TTC549 (cell line): ENCODE data around the gene TMEM18.

Experiments used
- FAIRE-seq: peaks from 2 replicates; lab custom pipeline; 2012; peaks lifted over from hg19 to GRCh38; lab: Jason Lieb, UNC

Gene TMEM18

DNA sequence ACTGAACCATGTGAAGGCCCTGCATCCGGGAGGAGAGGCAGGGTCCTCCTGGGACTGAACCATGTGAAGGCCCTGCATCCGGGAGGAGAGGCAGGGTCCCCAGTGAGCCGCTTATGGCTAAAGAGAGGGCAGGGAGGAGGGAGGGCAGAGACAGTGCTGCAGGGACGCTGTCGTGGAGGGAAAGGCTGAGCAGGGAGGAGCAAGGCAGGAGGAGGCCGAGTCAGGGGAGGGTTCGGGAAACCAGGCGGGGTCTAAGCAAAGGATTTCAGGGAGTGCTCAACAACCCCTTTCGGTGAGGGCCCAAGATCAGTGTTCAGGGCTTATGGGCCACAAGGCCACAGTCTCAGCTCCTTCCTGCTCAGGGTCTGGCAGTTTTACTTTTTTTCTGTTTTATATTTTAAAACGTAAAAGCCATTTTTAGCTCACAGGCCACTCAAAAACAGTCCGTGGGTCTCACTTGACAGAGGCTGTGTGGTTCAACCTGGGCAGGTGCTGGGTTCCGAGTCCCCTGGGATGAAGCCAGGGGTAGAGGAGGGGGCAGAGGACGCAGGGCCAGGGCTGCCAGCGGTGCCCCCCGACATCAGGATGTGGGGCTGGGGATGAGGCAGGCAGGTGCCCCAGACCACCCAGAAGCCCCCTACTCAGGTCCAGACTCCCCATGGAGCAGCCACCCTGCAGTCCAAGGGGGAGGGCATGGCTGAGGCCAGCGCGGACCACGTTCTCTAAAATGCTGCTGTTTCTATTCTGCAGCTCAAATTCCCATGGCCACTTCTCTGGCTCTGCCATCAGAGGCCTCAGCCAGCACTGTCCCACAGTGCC, 5.2 kb downstream of the TMEM18 start:
- FAIRE-seq, result no peak

DNA sequence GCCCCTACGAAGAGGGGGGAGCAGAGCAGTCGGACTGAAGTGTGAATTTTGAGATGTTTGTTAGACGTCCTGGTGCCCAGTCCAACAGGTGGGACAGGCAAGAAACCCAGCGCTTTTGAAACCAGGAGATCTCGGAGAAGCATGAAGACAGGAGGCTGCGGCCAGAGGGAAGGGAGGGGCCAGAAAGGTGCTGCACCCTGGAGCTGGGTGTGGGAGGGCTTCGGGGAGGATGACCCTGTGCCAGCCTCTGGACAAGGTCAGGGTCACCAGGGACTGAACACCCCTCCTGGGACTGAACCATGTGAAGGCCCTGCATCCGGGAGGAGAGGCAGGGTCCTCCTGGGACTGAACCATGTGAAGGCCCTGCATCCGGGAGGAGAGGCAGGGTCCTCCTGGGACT, 6.1 kb downstream of the TMEM18 start:
- FAIRE-seq, result no peak

DNA sequence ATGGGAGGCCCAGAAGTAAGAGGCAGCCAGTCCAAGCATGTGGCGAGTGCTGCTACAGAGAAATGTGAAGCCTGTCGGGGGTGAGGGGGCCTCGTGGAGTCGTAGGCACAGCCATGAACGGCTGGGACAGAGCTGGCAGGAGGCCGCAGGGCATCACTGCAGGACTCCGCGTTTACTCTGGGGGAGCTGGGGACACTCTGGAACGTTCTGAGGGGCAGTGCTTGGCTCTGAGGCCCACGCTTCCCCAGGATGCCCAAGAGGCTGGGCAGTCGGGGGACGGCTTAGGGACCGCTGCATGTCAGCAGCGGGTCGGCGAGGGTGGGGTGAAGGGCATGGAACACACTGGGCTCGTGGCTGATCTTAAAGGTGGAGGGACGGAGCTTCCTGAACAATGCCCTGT, 6.6 kb downstream of the TMEM18 start:
- FAIRE-seq, result no peak

GRCh38 chr2:669323-669722, 7.9 kb downstream of the TMEM18 start:
- no peak for FAIRE-seq

GRCh38 chr2:668000-668398, 9.2 kb downstream of the TMEM18 start:
- FAIRE-seq, result no peak

- no peak for FAIRE-seq
Measured at GRCh38 chr2:667332-667999, 9.7 kb downstream of the TMEM18 start.

DNA sequence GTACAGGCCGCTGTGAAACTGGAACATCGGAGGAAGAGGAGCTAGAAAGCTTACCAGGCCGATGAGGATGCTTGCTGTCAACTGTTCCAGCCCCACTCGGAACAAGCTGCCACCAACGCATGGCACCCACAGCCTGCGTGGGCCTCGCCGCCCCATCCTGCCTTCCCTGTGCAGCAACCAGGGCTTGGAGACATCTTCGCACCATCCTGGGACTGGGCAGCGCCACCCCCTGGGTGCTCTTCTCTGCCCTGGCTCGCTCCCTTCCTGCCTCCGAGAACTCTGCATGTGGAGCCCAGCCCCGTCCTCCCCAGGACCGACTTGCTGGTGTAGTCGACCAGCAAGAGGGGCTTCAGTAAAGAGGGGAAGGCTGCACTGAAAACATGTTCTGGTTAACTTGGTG, 10.8 kb downstream of the TMEM18 start:
- FAIRE-seq, result no peak

GRCh38 chr2:665340-666073, 11.7 kb downstream of the TMEM18 start:
- FAIRE-seq, result no peak

GRCh38 chr2:664063-664462, 13.1 kb downstream of the TMEM18 start:
- no peak for FAIRE-seq

- no peak for FAIRE-seq
Measured at GRCh38 chr2:663221-663620, 14.0 kb downstream of the TMEM18 start.

DNA sequence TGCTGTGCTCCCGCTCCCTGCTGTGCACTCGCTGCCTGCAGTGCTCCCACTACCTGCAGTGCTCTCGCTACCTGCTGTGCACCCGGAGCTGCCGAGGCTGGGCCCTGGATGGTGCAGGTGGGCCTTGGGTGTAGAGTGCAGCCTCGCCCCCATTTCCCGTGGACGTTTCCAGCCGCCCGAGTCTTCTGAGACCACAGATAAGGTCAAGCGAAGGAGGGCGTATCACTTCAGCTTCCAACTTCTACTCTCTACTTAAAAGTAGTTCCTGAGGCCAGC, 15.9 kb downstream of the TMEM18 start:
- no peak for FAIRE-seq

DNA sequence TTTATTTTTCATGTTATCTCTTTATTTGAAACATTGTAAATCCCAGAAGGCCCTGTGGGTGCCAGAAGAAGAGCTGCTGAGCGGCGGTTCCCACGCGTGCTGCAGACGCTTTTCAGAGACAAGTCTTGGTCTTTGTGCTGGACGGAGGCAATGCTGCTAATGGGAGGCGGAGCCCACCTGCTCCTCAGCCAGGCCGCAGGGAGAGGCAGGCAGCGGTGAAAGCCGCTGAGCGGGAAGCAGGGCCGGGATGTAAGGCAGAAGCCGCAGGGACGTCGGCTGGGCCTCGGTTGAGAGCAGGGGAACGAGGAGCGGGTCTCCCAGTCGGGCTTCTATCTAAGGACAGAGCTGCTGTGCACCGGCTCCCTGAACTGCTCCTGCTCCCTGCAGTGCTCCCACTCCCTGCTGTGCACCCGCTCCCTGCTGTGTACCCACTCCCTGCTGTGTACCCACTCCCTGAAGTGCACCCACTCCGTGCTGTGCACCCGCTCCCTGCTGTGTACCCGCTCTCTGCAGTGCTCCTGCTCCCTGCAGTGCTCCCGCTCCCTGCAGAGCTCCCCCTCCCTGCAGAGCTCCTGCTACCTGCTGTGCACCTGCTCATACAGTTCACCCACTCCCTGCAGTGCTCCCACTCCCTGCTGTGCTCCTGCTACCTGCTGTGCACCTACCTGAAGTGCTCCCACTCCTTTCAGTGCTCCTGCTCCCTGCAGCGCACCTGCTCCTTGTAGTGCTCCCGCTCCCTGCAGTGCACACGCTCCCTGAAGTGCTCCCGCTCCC, 16.4 kb downstream of the TMEM18 start:
- no peak for FAIRE-seq

DNA sequence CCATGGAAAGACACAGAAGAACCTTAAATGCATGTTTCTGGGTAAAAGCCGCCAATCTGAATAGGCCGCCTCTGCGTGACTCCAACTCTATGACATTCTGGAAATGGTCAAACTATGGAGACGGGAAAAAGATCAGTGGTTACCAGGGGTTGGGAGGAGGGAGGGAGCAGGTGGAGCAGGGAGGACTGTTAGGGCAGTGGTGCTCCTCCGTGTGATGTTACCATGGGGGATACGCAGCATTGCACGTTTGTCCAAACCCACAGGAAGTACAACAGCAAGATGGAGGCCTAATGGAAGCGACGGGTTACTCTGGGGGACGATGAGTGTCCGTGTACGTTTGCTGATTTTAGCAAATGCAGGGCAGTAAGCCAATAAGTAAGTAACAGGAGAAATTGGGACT, 17.2 kb downstream of the TMEM18 start:
- FAIRE-seq, result no peak

DNA sequence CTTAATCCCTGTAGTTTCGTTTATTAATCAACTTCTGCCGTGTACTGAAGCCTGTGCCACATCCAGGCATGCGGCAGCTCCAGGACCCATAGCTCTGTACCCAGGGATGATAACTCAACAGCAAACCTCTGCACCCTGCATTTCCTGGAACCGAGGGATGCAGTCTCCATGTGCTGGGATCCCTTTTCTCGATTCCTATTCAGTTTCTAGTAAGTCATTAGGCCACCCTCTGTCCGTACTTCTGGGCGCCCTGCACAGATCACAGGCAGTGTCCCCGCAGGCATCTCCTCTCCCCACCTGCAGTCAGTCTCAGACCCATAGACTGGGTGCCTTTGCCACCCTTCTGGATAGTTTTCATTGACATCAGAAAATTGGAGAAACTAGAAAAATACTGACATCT, 18.8 kb downstream of the TMEM18 start:
- no peak for FAIRE-seq

GRCh38 chr2:657766-658165, 19.4 kb downstream of the TMEM18 start:
- no peak for FAIRE-seq

DNA sequence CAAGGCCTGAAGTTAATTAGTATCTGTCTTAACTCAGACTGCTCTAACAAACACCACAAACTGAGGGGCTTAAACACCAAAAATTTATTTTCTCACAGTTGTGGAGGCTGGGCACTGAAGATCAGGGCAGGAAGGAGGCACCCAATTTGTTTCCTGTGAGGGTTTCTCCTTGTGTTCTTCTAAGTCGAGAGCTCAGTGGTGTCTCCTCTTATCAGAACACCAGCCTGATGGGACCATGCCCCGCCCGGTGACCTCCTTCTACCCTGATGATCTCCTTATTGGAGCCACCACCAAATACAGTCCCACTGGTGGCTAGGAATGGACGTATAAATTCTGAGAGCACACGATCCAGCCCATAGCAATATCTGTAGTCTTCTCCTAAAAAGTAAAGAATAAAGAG, 20.5 kb downstream of the TMEM18 start:
- no peak for FAIRE-seq

DNA sequence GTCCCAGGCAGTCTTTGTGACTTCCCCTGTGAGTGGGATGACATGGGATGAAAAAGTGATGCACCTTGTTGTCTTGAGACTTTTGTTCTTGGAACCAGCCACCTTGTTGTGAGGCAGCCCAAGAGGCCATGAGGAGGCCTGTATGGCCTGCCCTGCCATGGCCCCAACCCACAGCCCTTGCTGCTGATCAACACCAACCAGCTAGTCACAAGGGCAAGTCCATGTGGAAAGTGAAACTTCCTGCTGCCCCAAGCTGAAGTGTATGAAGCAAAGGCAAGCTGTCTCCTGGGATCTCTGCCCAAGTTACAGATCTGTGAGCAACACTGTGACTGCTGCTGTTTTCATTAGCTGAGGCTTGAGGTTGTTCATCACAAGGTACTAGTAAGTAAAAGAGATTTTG, 21.6 kb downstream of the TMEM18 start:
- FAIRE-seq, result no peak

GRCh38 chr2:654896-655295, 22.3 kb downstream of the TMEM18 start:
- FAIRE-seq, result no peak

GRCh38 chr2:653645-654425, 23.4 kb downstream of the TMEM18 start:
- no peak for FAIRE-seq

- FAIRE-seq, result no peak
Measured at GRCh38 chr2:652881-653480, 24.2 kb downstream of the TMEM18 start.

GRCh38 chr2:651951-652373, 25.2 kb downstream of the TMEM18 start:
- no peak for FAIRE-seq
